ENCODE measurements around the gene NFATC2. TPM values are rescaled to one million over a fixed set of nuclear protein-coding genes. Genes with fewer than 3 reads are reported as not detected.

The NFATC2 gene
- total and polyA plus RNA-seq, 9 donors, result 2.2 to 9.4 (median 5.1) TPM

- 94 to 95% (median 94%) methylated on average over 11 of the region's 11 CpGs for WGBS, 3 donors
- no peaks in the 10 kb centered on the region for H3K9me3 ChIP-seq
- no peak for DNase-seq
- no peaks in the 10 kb centered on the region for H3K27me3 ChIP-seq
- intact Hi-C loops (cut with DNase I), result loop anchor here in 1 of 4 donors (10.0 kb wide), 1 partner anchor 66 kb away; no protein-coding TSS in a partner anchor
- no peaks in the 10 kb centered on the region for H3K36me3 ChIP-seq
- H3K27ac ChIP-seq, result no peak overlapping the region
- H3K4me3 ChIP-seq, result no peak overlapping the region
- peaks cover 3% of the 10 kb centered on the region for H3K4me1 ChIP-seq (ENCODE audit: insufficient read depth)
- TF ChIP-seq CTCF (IDR thresholded peaks at IDR 0.05) (no peak), EP300 (IDR thresholded peaks at IDR 0.05) (no peak), POLR2A (IDR thresholded peaks at IDR 0.05) (no peak)
These were observed 43.6 kb downstream of the NFATC2 start for GRCh38 chr20:51498765-51499540.

GRCh38 chr20:51497542-51498467 is 44.7 kb downstream of the NFATC2 start:
- Histone ChIP-seq H3K4me3 (no peak overlapping the region), H3K4me1 (ENCODE audit: insufficient read depth) (peaks cover 3% of the 10 kb centered on the region), H3K36me3 (no peaks in the 10 kb centered on the region), H3K27me3 (no peaks in the 10 kb centered on the region), H3K27ac (no peak overlapping the region), H3K9me3 (no peaks in the 10 kb centered on the region)
- no peak for TF ChIP-seq POLR2A (IDR thresholded peaks at IDR 0.05)
- intact Hi-C loops (cut with DNase I), result loop anchor here in 1 of 4 donors (10.0 kb wide), 1 partner anchor 67 kb away; no protein-coding TSS in a partner anchor
- 30 to 39% (median 31%) methylated on average over 21 of the region's 21 CpGs for WGBS, 3 donors
- no peak for DNase-seq

- 63 to 82% (median 70%) methylated on average over 7 of the region's 7 CpGs for WGBS, 3 donors
- TF ChIP-seq CTCF (IDR thresholded peaks at IDR 0.05), result no peak
- no peak for TF ChIP-seq POLR2A (IDR thresholded peaks at IDR 0.05)
- no peak for TF ChIP-seq EP300 (IDR thresholded peaks at IDR 0.05)
- peaks cover 7% of the 10 kb centered on the region for H3K4me1 ChIP-seq (ENCODE audit: insufficient read depth)
- no peak overlapping the region for H3K27ac ChIP-seq
- H3K4me3 ChIP-seq, result no peak overlapping the region
- H3K36me3 ChIP-seq, result no peaks in the 10 kb centered on the region
- H3K9me3 ChIP-seq, result no peaks in the 10 kb centered on the region
- H3K27me3 ChIP-seq, result no peaks in the 10 kb centered on the region
- intact Hi-C loops (cut with DNase I), result loop anchor here in 1 of 4 donors (10.0 kb wide), 1 partner anchor 68 kb away; no protein-coding TSS in a partner anchor
- DNase-seq, result peak in 1 of 5 donors; percentile 15
These were observed 45.6 kb downstream of the NFATC2 start for GRCh38 chr20:51496964-51497363.

- H3K4me1 ChIP-seq (ENCODE audit: insufficient read depth), result peaks cover 8% of the 10 kb centered on the region
- TF ChIP-seq POLR2A (IDR thresholded peaks at IDR 0.05) (no peak), EP300 (IDR thresholded peaks at IDR 0.05) (no peak), CTCF (IDR thresholded peaks at IDR 0.05) (no peak)
- intact Hi-C loops (cut with DNase I), result loop anchor here in 1 of 4 donors (10.0 kb wide), 1 partner anchor 69 kb away; no protein-coding TSS in a partner anchor
- no peaks in the 10 kb centered on the region for H3K36me3 ChIP-seq
- H3K9me3 ChIP-seq, result no peaks in the 10 kb centered on the region
- no peaks in the 10 kb centered on the region for H3K27me3 ChIP-seq
- 65 to 89% (median 77%) methylated on average over 7 of the region's 7 CpGs for whole genome bisulfite sequencing, 3 donors
- no peak overlapping the region for H3K4me3 ChIP-seq
- no peak overlapping the region for H3K27ac ChIP-seq
- DNase-seq, result peak in 1 of 5 donors; percentile 9
These were observed 46.5 kb downstream of the NFATC2 start for GRCh38 chr20:51495921-51496545.
